Measurements from ENCODE around the gene FMO1.

Gene FMO1

GRCh38 chr1:171313835-171314320 is 65.6 kb downstream of the FMO1 start, which contains the start of gene FMO4:
TSS of gene FMO4 (plus strand) at chr1:171314183. CDS start at chr1:171319826, 5,643 bp downstream.
- H3K27ac ChIP-seq (ENCODE audit: low read length) = peak within 1 kb of the TSS; percentile 85
- H3K36me3 ChIP-seq (ENCODE audit: control insufficient read depth in 1 of 2, insufficient read depth in 2 of 2, low read length in 2 of 2) = no peaks in the 10 kb centered on the region
- peaks cover 0 to 3% of the 10 kb centered on the region in 2 donors for H3K4me1 ChIP-seq (ENCODE audit: control insufficient read depth in 1 of 2, insufficient read depth in 2 of 2, low read length in 2 of 2)
- peak within 1 kb of the TSS; percentile 42 to 49 for H3K4me3 ChIP-seq (ENCODE audit: low read depth in 1 of 2, low read length in 2 of 2)
- H3K27me3 ChIP-seq (ENCODE audit: low read depth, low read length) = no peaks in the 10 kb centered on the region
- peaks cover 0 to 1% of the 10 kb centered on the region in 2 donors for H3K9me3 ChIP-seq (ENCODE audit: control insufficient read depth in 1 of 2, low read length in 2 of 2)

- Histone ChIP-seq H3K36me3 (ENCODE audit: control insufficient read depth in 1 of 2, insufficient read depth in 2 of 2, low read length in 2 of 2) (peaks cover 0 to 3% of the 10 kb centered on the region in 2 donors), H3K27me3 (ENCODE audit: low read depth, low read length) (no peaks in the 10 kb centered on the region), H3K4me1 (ENCODE audit: control insufficient read depth in 1 of 2, insufficient read depth in 2 of 2, low read length in 2 of 2) (no peaks in the 10 kb centered on the region), H3K27ac (ENCODE audit: low read length) (no peak overlapping the region), H3K4me3 (ENCODE audit: low read depth in 1 of 2, low read length in 2 of 2) (no peak overlapping the region), H3K9me3 (ENCODE audit: control insufficient read depth in 1 of 2, low read length in 2 of 2) (no peaks in the 10 kb centered on the region)
Observed at GRCh38 chr1:171329251-171329650, 81.0 kb downstream of the FMO1 start.

- no peaks in the 10 kb centered on the region for H3K9me3 ChIP-seq (ENCODE audit: control insufficient read depth in 1 of 2, low read length in 2 of 2)
- no peaks in the 10 kb centered on the region for H3K4me1 ChIP-seq (ENCODE audit: control insufficient read depth in 1 of 2, insufficient read depth in 2 of 2, low read length in 2 of 2)
- no peak overlapping the region for H3K4me3 ChIP-seq (ENCODE audit: low read depth in 1 of 2, low read length in 2 of 2)
- no peak overlapping the region for H3K27ac ChIP-seq (ENCODE audit: low read length)
- no peaks in the 10 kb centered on the region for H3K27me3 ChIP-seq (ENCODE audit: low read depth, low read length)
- no peaks in the 10 kb centered on the region for H3K36me3 ChIP-seq (ENCODE audit: control insufficient read depth in 1 of 2, insufficient read depth in 2 of 2, low read length in 2 of 2)
Observed at GRCh38 chr1:171334024-171334640, 85.8 kb downstream of the FMO1 start.

Data from muscle layer of duodenum (tissue), 2 donors.